CD8-positive, alpha-beta memory T cell (primary cell): ENCODE data around the gene WDR89. TPM values are rescaled to one million over a fixed set of nuclear protein-coding genes. Genes with fewer than 3 reads are reported as not detected.

Experiments used
- CTCF ChIA-PET: fragments of 350-600 bp; sonication (Branson Sonifier 250); formaldehyde crosslinking; loops from one replicate; lab custom pipeline; 2021; ENCODE audit warnings: antibody characterized with exemption; lab: Charles Lee
- POLR2A ChIA-PET: fragments of 350-600 bp; sonication (Branson Sonifier 250); formaldehyde crosslinking; loops from one replicate; lab custom pipeline; 2021; ENCODE audit warnings: antibody characterized with exemption; lab: Charles Lee
- DNase-seq, 5 donors: peaks; one replicate each; pipeline versions ENCODE4 v3.0.0 to v3.0.0-alpha.2; 2020 to 2022; ENCODE audit warnings: mixed read lengths in 1 of 5
- H3K27ac ChIP-seq: one replicate; pipeline ENCODE4 v1.7.0; 2013; ENCODE audit warnings: low read depth, mild to moderate bottlenecking, low read length, moderate library complexity
- H3K27me3 ChIP-seq: 2 replicates; pipeline ENCODE4 v1.7.0; 2013; ENCODE audit warnings: low read length, mild to moderate bottlenecking; ENCODE audit not compliant: insufficient read depth, poor library complexity, severe bottlenecking
- H3K36me3 ChIP-seq: 2 replicates; pipeline ENCODE4 v1.7.0; 2013; ENCODE audit warnings: mild to moderate bottlenecking, low read length, moderate library complexity; ENCODE audit not compliant: insufficient read depth
- H3K4me1 ChIP-seq: 2 replicates; pipeline ENCODE4 v1.7.0; 2013; ENCODE audit warnings: mild to moderate bottlenecking, low read length, moderate library complexity; ENCODE audit not compliant: insufficient read depth
- H3K4me3 ChIP-seq: 2 replicates; pipeline ENCODE4 v1.7.0; 2013; ENCODE audit warnings: mild to moderate bottlenecking, low read length
- H3K9me3 ChIP-seq: 2 replicates; pipeline ENCODE4 v1.7.0; 2013; ENCODE audit warnings: mild to moderate bottlenecking, low read length
- H3K27ac Mint-ChIP-seq, 8 donors: one replicate each; pipeline ENCODE4 v1.8.0; 2020 to 2021; ENCODE audit warnings: mixed read lengths in 8 of 8, mild to moderate bottlenecking in 6 of 8, inconsistent platforms in 3 of 8, moderate library complexity in 3 of 8
- H3K27me3 Mint-ChIP-seq, 2 donors: one replicate each; pipeline ENCODE4 v1.8.0; 2020 to 2021; ENCODE audit warnings: mixed read lengths in 2 of 2, mild to moderate bottlenecking in 1 of 2, moderate library complexity in 1 of 2
- H3K36me3 Mint-ChIP-seq, 3 donors: one replicate each; pipeline ENCODE4 v1.8.0; 2020 to 2021; ENCODE audit warnings: mixed read lengths in 3 of 3, inconsistent platforms in 1 of 3, mild to moderate bottlenecking in 1 of 3
- H3K4me1 Mint-ChIP-seq, 3 donors: one replicate each; pipeline ENCODE4 v1.8.0; 2020 to 2021; ENCODE audit warnings: mixed read lengths in 3 of 3, inconsistent platforms in 1 of 3, mild to moderate bottlenecking in 1 of 3
- H3K4me3 Mint-ChIP-seq, 7 donors: one replicate each; pipeline ENCODE4 v1.8.0; 2020 to 2021; ENCODE audit warnings: mixed read lengths in 7 of 7, mild to moderate bottlenecking in 6 of 7, moderate library complexity in 4 of 7, inconsistent platforms in 2 of 7
- H3K9me3 Mint-ChIP-seq, 5 donors: one replicate each; pipeline ENCODE4 v1.8.0; 2020 to 2022; ENCODE audit warnings: mixed read lengths in 5 of 5, mild to moderate bottlenecking in 3 of 5, moderate library complexity in 2 of 5, inconsistent platforms in 1 of 5
- polyA plus RNA-seq: library from polyadenylated mRNA; unstranded; fragments of 300-500 nt; fragmentation: Illumina TruSeq; gene quantifications from one replicate; pipeline ENCODE4 v1.2.3, GENCODE V29; 2021
- total RNA-seq, 2 experiments: library from RNA; stranded (reverse); gene quantifications; one replicate each; pipeline ENCODE4 v1.2.3, GENCODE V29; 2021

The WDR89 gene
- total and polyA plus RNA-seq, 3 experiments from 2014 or later = 18.3 to 30.6 (median 28.9) TPM

DNA sequence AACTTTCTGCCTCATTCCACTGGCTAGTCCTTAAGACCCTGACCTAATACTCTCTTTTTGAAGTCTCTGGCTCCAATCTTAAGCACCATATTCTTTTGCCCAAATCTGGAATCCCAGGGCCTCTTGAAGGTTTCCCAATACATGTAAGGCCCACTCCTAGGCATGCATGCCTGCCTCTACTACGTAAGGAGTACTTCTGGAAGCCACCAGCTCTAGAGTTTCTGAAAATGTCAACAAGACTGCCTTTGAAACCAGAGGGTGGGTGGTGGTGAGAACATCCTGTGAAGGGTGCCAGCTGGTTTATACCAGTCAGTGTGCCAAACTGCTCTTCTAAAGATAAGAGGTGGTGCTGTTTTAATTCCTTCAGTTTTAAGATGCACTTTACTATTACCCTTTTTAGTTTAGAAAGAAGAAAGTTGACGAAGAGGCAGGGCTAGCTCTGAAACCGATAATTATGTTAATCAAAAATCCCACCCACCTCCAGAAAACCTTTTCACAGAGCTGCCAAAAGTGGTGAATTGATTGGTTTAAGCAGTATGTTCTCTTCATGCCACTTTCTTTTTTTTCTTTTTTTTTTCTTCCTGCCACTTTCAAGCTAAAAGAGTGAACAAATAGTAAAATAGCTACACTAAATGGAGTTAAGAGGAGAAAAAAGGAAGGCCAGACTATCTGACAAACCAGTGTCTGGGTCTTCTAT lies 8.7 kb upstream of the WDR89 start:
- H3K27me3 Mint-ChIP-seq = no peaks in the 10 kb centered on the region
- Histone ChIP-seq H3K4me1 (peaks cover 36% of the 10 kb centered on the region), H3K4me3 (peak overlapping the region; percentile 1), H3K27ac (peak overlapping the region; percentile 39), H3K27me3 (no peaks in the 10 kb centered on the region), H3K9me3 (no peaks in the 10 kb centered on the region), H3K36me3 (no peaks in the 10 kb centered on the region)
- H3K4me1 Mint-ChIP-seq = peaks cover 23 to 38% (median 32%) of the 10 kb centered on the region in 3 donors
- DNase-seq = peak; percentile 20 to 84 (median 67)
- ChIA-PET POLR2A (interaction anchor here (0.9 to 3.3 kb wide), 7 partner anchors 9 to 120 kb away, joined by 3 to 47 read pairs (median 4); partner anchors contain the start of genes SGPP1 and WDR89), CTCF (interaction anchor here (0.9 to 3.8 kb wide), 9 partner anchors 8 to 119 kb away, joined by 3 to 23 read pairs (median 4); partner anchors contain the start of gene WDR89)
- no peaks in the 10 kb centered on the region for H3K9me3 Mint-ChIP-seq
- H3K36me3 Mint-ChIP-seq = peaks cover 3 to 12% (median 8%) of the 10 kb centered on the region in 3 donors
- peak overlapping the region; percentile 47 to 83 (median 71) for H3K4me3 Mint-ChIP-seq
- H3K27ac Mint-ChIP-seq = peak overlapping the region; percentile 82 to 98 (median 97)

DNA sequence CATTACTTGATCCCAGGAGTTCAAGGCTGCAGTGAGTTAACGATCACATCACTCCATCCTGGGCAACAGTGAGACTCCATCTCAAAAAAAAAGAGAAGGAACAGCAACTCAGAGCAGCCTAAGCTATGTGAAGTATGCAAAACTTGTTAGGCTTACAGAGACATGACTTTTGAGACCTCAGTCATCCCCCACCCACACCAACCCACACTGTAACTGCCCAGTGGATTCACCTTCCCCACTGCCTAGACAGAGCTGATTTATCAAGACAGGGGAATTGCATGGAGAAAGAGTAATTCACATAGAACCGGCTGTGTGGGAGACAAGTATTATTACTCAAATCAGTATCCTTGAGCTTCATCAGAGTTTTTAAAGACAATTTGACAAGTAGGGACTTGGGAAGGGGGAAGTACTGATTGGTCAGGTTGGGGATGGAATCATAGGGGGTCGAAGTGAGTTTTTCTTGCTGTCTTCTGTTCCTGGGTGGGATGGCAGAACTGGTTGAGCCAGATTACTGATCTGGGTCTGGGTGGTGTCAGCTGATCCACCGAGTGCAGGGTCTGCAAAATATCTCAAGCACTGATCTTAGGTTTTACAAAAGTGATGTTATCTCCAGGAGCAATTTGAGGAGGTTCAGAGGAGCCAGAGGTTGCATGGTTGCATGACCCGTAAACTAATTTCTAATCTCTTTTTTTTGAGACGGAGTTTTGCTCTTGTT lies 6.2 kb upstream of the WDR89 start:
- H3K9me3 Mint-ChIP-seq = no peaks in the 10 kb centered on the region
- H3K9me3 ChIP-seq = no peaks in the 10 kb centered on the region
- no peaks in the 10 kb centered on the region for H3K36me3 ChIP-seq
- no peak overlapping the region for H3K27ac ChIP-seq
- H3K36me3 Mint-ChIP-seq = peaks cover 2 to 12% (median 7%) of the 10 kb centered on the region in 3 donors
- ChIA-PET CTCF (interaction anchor here (0.7 to 1.6 kb wide), 2 partner anchors 21 to 54 kb away, joined by 3 to 5 read pairs; no protein-coding TSS in a partner anchor), POLR2A (no interaction called here)
- no peak overlapping the region for H3K4me3 Mint-ChIP-seq
- H3K27me3 Mint-ChIP-seq = no peaks in the 10 kb centered on the region
- peaks cover 23 to 44% (median 35%) of the 10 kb centered on the region in 3 donors for H3K4me1 Mint-ChIP-seq
- no peak for DNase-seq
- no peak overlapping the region for H3K4me3 ChIP-seq
- H3K4me1 ChIP-seq = peaks cover 42% of the 10 kb centered on the region
- H3K27me3 ChIP-seq = no peaks in the 10 kb centered on the region
- peak overlapping the region in 5 of 8 donors; percentile 15 to 85 (median 76) for H3K27ac Mint-ChIP-seq

DNA sequence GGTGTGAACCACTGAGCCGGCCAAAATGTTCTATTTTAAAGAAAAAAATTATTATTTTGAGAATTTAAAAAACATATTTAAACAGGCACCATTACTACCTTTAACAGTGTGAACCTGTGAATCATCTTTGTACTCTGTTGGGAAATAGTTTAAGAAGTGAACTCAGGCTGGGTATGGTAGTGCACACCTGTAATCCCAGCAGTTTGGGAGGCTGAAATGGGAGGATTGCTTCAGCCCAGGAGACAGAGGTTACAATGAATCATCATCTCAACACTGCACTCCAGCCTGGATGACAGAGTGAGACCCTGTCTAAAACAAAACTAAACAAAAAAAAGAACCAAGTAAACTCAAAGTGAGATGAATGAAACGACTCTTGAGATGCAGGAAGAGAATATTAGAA lies 3.1 kb upstream of the WDR89 start:
- no peak overlapping the region for H3K27ac ChIP-seq
- no peak for DNase-seq
- POLR2A ChIA-PET = no interaction called here

DNA sequence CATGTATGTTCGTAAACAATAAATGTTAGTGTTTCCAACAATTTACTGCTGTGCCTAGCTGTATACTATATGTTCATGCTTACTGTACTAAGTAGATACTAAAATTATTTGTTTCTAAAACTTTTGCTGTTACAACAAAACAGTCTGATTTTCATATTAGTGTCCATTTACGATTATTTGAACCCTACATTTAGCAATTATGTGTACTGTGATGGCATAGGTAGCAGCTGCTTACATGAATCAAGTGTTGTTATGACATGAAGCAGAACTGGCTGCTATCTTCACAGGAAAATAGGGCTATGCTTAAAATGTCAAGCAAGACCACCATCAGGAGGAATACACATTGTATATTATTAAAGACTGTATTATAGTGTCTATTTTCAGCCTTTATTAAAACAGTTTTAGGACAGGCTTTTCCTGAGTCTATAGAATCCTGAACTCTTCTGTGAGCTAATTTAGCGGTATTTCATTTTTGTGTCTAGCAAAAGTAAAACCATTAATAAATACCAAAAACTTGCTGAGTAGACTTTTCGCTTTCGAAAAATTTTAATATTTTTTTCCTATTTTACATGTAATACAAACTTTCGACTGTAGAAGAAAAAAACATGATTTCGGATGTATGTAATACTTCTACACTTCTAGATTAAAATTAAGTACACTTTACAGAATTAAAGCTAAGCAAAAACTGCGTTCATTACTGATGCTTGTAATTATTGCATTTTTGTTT lies 1.1 kb upstream of the WDR89 start:
- Mint-ChIP-seq H3K27ac (peak overlapping the region in 7 of 8 donors; percentile 89 to 100 (median 94)), H3K4me3 (peak overlapping the region; percentile 82 to 98 (median 86)), H3K36me3 (peaks cover 0 to 27% (median 5%) of the 10 kb centered on the region in 3 donors), H3K27me3 (peaks cover 0 to 2% of the 10 kb centered on the region in 2 donors), H3K9me3 (no peaks in the 10 kb centered on the region), H3K4me1 (peaks cover 25 to 46% (median 34%) of the 10 kb centered on the region in 3 donors)
- H3K4me3 ChIP-seq = peak overlapping the region; percentile 76
- no peaks in the 10 kb centered on the region for H3K9me3 ChIP-seq
- CTCF ChIA-PET = interaction anchor here (0.8 to 2.9 kb wide), 8 partner anchors 9 to 660 kb away, joined by 3 to 23 read pairs (median 4); partner anchors contain the start of genes PPP2R5E and SGPP1
- DNase-seq = no peak
- H3K27ac ChIP-seq = peak overlapping the region; percentile 95
- POLR2A ChIA-PET = interaction anchor here (0.6 to 2.7 kb wide), 4 partner anchors 8 to 1346 kb away, joined by 5 to 47 read pairs (median 18); partner anchors contain the start of genes PPP2R5E and SGPP1
- H3K36me3 ChIP-seq = no peaks in the 10 kb centered on the region
- peaks cover 20% of the 10 kb centered on the region for H3K4me1 ChIP-seq
- no peaks in the 10 kb centered on the region for H3K27me3 ChIP-seq

More for the DNA sequence above, 3.1 kb upstream of the WDR89 start:
- H3K4me3 ChIP-seq = no peak overlapping the region
- peak overlapping the region in 1 of 7 donors; percentile 37 for H3K4me3 Mint-ChIP-seq
- peaks cover 16 to 42% (median 24%) of the 10 kb centered on the region in 3 donors for H3K4me1 Mint-ChIP-seq
- H3K27ac Mint-ChIP-seq = peak overlapping the region in 2 of 8 donors; percentile 54 to 87
- H3K9me3 Mint-ChIP-seq = no peaks in the 10 kb centered on the region
- peaks cover 2 to 21% (median 2%) of the 10 kb centered on the region in 3 donors for H3K36me3 Mint-ChIP-seq
- CTCF ChIA-PET = interaction anchor here (0.7 to 1.6 kb wide), 3 partner anchors 81 to 120 kb away, joined by 3 to 5 read pairs (median 3); partner anchors contain the start of gene SGPP1
- H3K27me3 ChIP-seq = no peaks in the 10 kb centered on the region
- H3K9me3 ChIP-seq = no peaks in the 10 kb centered on the region
- peaks cover 28% of the 10 kb centered on the region for H3K4me1 ChIP-seq
- H3K36me3 ChIP-seq = no peaks in the 10 kb centered on the region
- peaks cover 0 to 2% of the 10 kb centered on the region in 2 donors for H3K27me3 Mint-ChIP-seq

DNA sequence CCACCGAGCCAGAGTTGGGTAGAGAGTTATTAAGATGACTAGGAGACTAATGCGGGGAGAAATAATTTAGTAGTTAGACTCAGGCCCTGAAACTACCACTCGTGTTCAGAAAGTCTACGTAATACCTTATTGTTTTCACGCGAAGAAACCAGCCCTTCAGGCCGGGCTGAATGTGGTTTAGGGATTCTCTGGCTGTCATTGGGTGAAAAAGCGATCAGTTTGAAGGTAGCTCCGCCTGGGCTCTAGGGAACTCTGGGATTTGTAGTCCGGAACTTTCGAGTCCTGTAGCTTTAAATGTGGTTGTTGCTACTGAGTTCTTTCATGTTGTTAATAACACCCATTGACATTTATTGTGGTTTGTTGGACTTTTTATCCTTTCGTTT lies 549 bp upstream of the WDR89 start:
- H3K4me1 Mint-ChIP-seq = peaks cover 27 to 49% (median 34%) of the 10 kb centered on the region in 3 donors
- H3K27me3 Mint-ChIP-seq = peaks cover 0 to 2% of the 10 kb centered on the region in 2 donors
- H3K27me3 ChIP-seq = no peaks in the 10 kb centered on the region
- CTCF ChIA-PET = interaction anchor here (1.1 to 2.9 kb wide), 7 partner anchors 10 to 661 kb away, joined by 3 to 23 read pairs (median 4); partner anchors contain the start of genes PPP2R5E and SGPP1
- peaks cover 20% of the 10 kb centered on the region for H3K4me1 ChIP-seq
- peaks cover 0 to 30% (median 6%) of the 10 kb centered on the region in 3 donors for H3K36me3 Mint-ChIP-seq
- no peaks in the 10 kb centered on the region for H3K9me3 Mint-ChIP-seq
- no peaks in the 10 kb centered on the region for H3K9me3 ChIP-seq
- peak overlapping the region; percentile 76 for H3K4me3 ChIP-seq
- H3K27ac ChIP-seq = peak overlapping the region; percentile 95
- H3K36me3 ChIP-seq = no peaks in the 10 kb centered on the region
- POLR2A ChIA-PET = interaction anchor here (0.6 to 2.7 kb wide), 7 partner anchors 8 to 1347 kb away, joined by 3 to 47 read pairs (median 5); partner anchors contain the start of genes PPP2R5E and SGPP1
- H3K27ac Mint-ChIP-seq = peak overlapping the region; percentile 89 to 100 (median 94)
- H3K4me3 Mint-ChIP-seq = peak overlapping the region; percentile 82 to 98 (median 86)
- DNase-seq = peak; percentile 59 to 93 (median 90)

DNA sequence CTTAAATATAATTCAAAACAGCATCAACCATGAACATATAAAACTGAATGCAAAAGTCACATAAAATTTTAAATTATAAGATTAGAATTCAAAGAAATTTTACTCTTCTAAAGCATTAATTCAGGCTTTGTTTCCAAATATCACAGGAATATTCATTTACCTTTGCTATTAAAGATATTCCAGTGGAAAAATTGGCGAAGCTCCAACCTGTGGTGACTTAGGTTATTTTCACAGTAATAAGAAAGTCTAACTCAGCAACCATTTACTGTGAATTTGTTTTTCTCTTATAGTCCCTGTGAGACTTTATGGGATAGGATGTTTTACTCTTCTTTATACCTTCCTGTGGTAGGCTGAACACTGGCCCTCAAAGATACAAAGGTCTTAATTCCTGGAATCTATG lies 3.2 kb downstream of the WDR89 start:
- Mint-ChIP-seq H3K4me3 (peak overlapping the region in 4 of 7 donors; percentile 3 to 86 (median 22)), H3K27ac (peak overlapping the region in 7 of 8 donors; percentile 0 to 92 (median 47)), H3K36me3 (peaks cover 17 to 47% (median 24%) of the 10 kb centered on the region in 3 donors), H3K9me3 (peaks cover 0 to 14% (median 10%) of the 10 kb centered on the region in 5 donors), H3K4me1 (peaks cover 49 to 74% (median 58%) of the 10 kb centered on the region in 3 donors), H3K27me3 (peaks cover 0 to 2% of the 10 kb centered on the region in 2 donors)
- H3K9me3 ChIP-seq = no peaks in the 10 kb centered on the region
- H3K27me3 ChIP-seq = no peaks in the 10 kb centered on the region
- no peak overlapping the region for H3K4me3 ChIP-seq
- peaks cover 20% of the 10 kb centered on the region for H3K4me1 ChIP-seq
- DNase-seq = no peak
- no peaks in the 10 kb centered on the region for H3K36me3 ChIP-seq
- CTCF ChIA-PET = interaction anchor here (1.0 kb wide), 1 partner anchor 15 kb away, joined by 3 read pairs; no protein-coding TSS in a partner anchor
- H3K27ac ChIP-seq = no peak overlapping the region
- POLR2A ChIA-PET = interaction anchor here (0.7 kb wide), 2 partner anchors 11 to 225 kb away, joined by 3 read pairs; no protein-coding TSS in a partner anchor
